ENCODE measurements around the gene BMAL1. TPM values are rescaled to one million over a fixed set of nuclear protein-coding genes. Genes with fewer than 3 reads are reported as not detected.

The BMAL1 gene
- total RNA-seq, 4 donors from 2014 or later: 41.2 to 97.5 (median 50.7) TPM

DNA sequence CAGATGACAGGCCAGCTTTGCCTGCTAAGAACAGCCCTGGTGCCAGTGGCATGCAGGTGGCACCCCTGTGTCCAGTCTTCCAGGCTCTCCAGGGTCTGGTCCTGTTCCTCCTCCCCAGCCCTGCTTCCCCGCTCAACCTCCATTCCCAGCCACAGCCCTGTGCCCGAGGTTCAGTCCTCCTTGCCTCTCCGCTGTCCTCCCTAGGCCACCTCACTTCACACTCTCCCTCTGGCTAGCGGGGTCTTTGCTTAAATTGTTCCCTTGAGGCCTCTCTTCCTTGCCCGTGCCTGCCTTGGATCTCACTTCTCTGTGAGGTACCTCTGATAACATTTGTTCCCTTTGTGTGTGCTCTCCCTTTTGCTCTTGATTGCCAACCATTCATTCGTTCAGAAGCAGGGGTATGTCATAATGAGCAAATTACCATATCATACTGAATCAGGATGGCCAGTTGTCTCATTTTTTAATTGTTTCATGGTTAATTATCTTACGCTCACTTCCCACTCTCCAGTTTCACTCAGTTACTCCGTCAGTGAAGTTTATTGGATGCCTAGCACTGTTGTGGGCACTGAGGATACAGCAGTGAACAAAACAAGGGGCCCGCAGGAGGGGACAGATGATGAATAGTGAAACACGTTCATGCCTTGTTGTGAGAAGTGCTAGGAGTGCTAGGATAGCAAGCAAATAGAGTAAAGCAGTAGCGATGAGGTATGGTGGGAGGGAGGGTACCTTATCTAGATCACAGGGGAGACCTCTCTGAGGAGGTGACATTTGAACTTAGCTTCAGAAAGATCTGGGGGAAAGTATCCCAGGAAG lies 7.4 kb downstream of the BMAL1 start:
- no peak for DNase-seq
- H3K27ac ChIP-seq: no peak overlapping the region
- intact Hi-C loops (cut with DNase I): no loop called here
- WGBS, 2 donors: 82 to 89% methylated on average over 11 of the region's 11 CpGs
- peaks cover 0 to 27% of the 10 kb centered on the region in 2 donors for H3K4me1 ChIP-seq
- TF ChIP-seq, protein P1, sequence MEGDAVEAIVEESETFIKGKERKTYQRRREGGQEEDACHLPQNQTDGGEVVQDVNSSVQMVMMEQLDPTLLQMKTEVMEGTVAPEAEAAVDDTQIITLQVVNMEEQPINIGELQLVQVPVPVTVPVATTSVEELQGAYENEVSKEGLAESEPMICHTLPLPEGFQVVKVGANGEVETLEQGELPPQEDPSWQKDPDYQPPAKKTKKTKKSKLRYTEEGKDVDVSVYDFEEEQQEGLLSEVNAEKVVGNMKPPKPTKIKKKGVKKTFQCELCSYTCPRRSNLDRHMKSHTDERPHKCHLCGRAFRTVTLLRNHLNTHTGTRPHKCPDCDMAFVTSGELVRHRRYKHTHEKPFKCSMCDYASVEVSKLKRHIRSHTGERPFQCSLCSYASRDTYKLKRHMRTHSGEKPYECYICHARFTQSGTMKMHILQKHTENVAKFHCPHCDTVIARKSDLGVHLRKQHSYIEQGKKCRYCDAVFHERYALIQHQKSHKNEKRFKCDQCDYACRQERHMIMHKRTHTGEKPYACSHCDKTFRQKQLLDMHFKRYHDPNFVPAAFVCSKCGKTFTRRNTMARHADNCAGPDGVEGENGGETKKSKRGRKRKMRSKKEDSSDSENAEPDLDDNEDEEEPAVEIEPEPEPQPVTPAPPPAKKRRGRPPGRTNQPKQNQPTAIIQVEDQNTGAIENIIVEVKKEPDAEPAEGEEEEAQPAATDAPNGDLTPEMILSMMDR (IDR thresholded peaks at IDR 0.05): no peak
- TF ChIP-seq POLR2A (IDR thresholded peaks at IDR 0.05): no peak
- H3K36me3 ChIP-seq: no peaks in the 10 kb centered on the region
- no peak overlapping the region for H3K4me3 ChIP-seq (replicated peaks in 1 of 3)
- H3K9me3 ChIP-seq: no peaks in the 10 kb centered on the region
- H3K27me3 ChIP-seq: no peaks in the 10 kb centered on the region

DNA sequence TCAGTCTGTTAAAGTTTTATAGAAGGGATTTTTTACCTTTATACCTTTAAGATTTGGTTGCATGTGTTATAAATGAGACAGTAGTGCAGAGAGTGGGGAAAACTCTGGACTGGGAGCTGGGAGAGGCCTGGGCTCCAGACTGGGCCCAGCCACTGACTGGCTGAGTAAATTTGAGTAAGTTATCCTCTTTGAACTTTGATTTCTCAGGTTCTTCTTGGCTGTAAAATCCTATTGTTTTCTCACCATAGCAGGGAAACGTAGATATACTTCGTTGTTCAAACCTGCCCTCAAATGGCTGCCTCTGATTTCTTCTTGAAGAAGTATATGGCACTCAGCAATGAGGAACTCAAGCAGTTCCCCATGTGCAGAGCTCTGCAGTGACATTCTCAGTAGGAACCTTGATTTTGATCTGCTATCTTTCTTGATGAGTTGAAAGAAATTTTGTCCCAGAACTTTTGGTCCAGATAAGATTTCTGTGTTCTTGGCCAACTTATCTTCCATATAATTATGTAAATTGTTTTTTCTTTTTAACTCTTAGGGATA lies 8.8 kb downstream of the BMAL1 start:
- H3K4me3 ChIP-seq (replicated peaks in 1 of 3): no peak overlapping the region
- no peak for DNase-seq
- no peaks in the 10 kb centered on the region for H3K9me3 ChIP-seq
- H3K36me3 ChIP-seq: no peaks in the 10 kb centered on the region
- WGBS, 2 donors: 37 to 44% methylated on average over 2 of the region's 2 CpGs
- H3K4me1 ChIP-seq: peaks cover 6 to 15% of the 10 kb centered on the region in 2 donors
- no peak for TF ChIP-seq POLR2A (IDR thresholded peaks at IDR 0.05)
- TF ChIP-seq, protein P1 (IDR thresholded peaks at IDR 0.05): no peak
- H3K27ac ChIP-seq: no peak overlapping the region
- intact Hi-C loops (cut with DNase I): no loop called here
- H3K27me3 ChIP-seq: no peaks in the 10 kb centered on the region

DNA sequence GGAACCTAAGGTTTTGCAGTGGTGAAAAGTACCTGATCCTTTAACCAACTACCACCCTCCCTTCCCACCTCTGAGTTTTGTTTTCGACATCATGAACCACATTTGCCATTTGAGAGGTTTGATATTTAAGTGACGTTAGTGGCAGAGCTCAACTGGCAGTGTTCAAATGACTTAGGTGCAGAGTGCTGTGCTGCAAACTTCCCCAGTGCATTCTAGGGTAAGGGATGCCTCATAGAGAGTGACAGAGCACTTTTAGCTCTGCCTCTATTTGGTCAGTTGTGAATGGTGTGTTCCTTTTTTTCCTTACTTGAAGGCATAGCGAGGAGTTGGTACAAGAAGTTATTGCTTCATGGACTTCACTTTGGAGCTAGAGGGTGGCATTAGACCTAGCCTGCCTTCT lies 9.4 kb downstream of the BMAL1 start:
- Histone ChIP-seq H3K9me3 (no peaks in the 10 kb centered on the region), H3K27ac (no peak overlapping the region), H3K36me3 (no peaks in the 10 kb centered on the region), H3K4me3 (replicated peaks in 1 of 3) (no peak overlapping the region), H3K27me3 (no peaks in the 10 kb centered on the region), H3K4me1 (peaks cover 6 to 11% of the 10 kb centered on the region in 2 donors)
- no peak for DNase-seq
- intact Hi-C loops (cut with DNase I): no loop called here
- no peak for TF ChIP-seq POLR2A (IDR thresholded peaks at IDR 0.05)
- TF ChIP-seq, protein P1 (IDR thresholded peaks at IDR 0.05): no peak
- WGBS, 2 donors: 86 to 90% methylated on average over 3 of the region's 3 CpGs

DNA sequence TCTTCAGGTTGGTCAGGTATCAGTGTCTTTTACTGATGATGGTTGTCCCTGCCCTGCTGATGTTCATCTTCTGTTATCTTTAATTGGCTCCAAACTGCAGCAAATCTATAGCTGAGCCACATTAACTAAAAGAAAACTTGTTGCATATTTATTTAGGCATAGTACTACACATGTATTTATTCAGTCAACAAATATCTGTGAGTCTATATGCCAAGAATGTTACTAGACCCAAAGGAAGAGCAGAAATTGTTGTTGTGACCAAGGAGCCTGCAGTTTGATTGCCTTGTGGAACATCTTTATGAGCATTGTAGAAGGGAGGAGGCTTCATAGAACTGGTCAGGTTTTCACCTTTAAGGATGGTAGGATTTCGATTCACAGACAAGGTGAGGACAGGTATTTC lies 10.1 kb downstream of the BMAL1 start:
- intact Hi-C loops (cut with DNase I): no loop called here
- H3K27me3 ChIP-seq: no peaks in the 10 kb centered on the region
- no peaks in the 10 kb centered on the region for H3K9me3 ChIP-seq
- H3K4me3 ChIP-seq (replicated peaks in 1 of 3): no peak overlapping the region
- no peaks in the 10 kb centered on the region for H3K36me3 ChIP-seq
- DNase-seq: no peak
- 85 to 89% methylated on average over 1 of the region's 1 CpG for WGBS, 2 donors
- H3K4me1 ChIP-seq: peaks cover 7 to 11% of the 10 kb centered on the region in 2 donors
- no peak overlapping the region for H3K27ac ChIP-seq
- no peak for TF ChIP-seq POLR2A (IDR thresholded peaks at IDR 0.05)
- TF ChIP-seq, protein P1 (IDR thresholded peaks at IDR 0.05): no peak

DNA sequence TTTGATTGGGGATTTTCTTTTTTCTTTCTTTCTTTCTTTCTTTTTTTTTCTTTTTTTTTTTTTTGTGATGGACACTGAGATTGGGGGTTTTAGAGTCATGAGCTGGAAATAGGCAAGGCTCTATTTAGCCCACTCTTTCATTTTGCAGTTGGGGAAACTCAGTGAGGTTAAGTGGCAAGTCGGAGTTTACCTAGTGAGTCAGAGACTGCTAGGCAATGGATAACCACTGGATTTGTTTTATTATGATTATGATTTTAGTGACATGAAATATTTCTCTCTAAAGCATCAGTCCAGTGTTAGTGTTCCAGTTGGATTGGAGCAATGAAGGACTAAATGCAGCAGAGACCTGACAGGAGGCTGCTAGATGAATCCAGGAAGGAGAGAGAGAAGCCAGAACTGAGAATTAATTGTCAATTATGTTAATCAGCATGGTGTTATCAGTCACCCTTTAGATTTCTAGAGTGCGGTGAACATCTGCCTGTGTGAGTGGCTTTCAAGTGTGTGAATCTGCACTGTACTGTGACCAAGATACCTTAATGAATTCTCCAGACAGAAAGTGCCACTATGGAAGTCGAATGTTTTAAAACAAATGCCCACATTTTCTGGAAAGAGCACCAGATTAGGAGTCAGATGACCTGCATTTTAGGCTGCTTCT lies 10.9 kb downstream of the BMAL1 start:
- no peak for DNase-seq

More for the DNA sequence above, 10.9 kb downstream of the BMAL1 start:
- intact Hi-C loops (cut with DNase I): no loop called here
- H3K27ac ChIP-seq: no peak overlapping the region
- TF ChIP-seq, protein P1 (IDR thresholded peaks at IDR 0.05): no peak
- no peak for TF ChIP-seq POLR2A (IDR thresholded peaks at IDR 0.05)
- H3K4me3 ChIP-seq (replicated peaks in 1 of 3): no peak overlapping the region
- H3K9me3 ChIP-seq: no peaks in the 10 kb centered on the region
- peaks cover 9 to 10% of the 10 kb centered on the region in 2 donors for H3K4me1 ChIP-seq
- WGBS, 2 donors: 75 to 90% methylated on average over 3 of the region's 3 CpGs
- H3K27me3 ChIP-seq: no peaks in the 10 kb centered on the region
- H3K36me3 ChIP-seq: no peaks in the 10 kb centered on the region

Data from thyroid gland (tissue), 4 donors.